Ishikawa (cell line): Measurements from ENCODE around the gene KLHDC9.

Experiments
- CEBPB ChIP-seq: IDR thresholded peaks from 2 replicates; pipeline ENCODE4 v1.6.1; 2012
- CREB1 ChIP-seq: IDR thresholded peaks from 2 replicates; pipeline ENCODE4 v1.6.1; 2012; ENCODE audit warnings: low read depth
- EGR1 ChIP-seq: IDR thresholded peaks from 2 replicates; pipeline ENCODE4 v1.6.1; 2012
- EP300 ChIP-seq: IDR thresholded peaks from 2 replicates; pipeline ENCODE4 v1.6.1; 2012; ENCODE audit warnings: borderline replicate concordance
- FOXM1 ChIP-seq: IDR thresholded peaks from 2 replicates; pipeline ENCODE4 v1.6.1; 2012; ENCODE audit warnings: low read depth, borderline replicate concordance
- MAX ChIP-seq: IDR thresholded peaks from 2 replicates; pipeline ENCODE4 v1.6.1; 2012
- NFIC ChIP-seq: IDR thresholded peaks from 2 replicates; pipeline ENCODE4 v1.6.1; 2012
- RAD21 ChIP-seq: IDR thresholded peaks from 2 replicates; pipeline ENCODE4 v1.6.1; 2012; ENCODE audit warnings: low read depth
- REST ChIP-seq: IDR thresholded peaks from 2 replicates; pipeline ENCODE4 v1.6.1; 2012; ENCODE audit warnings: low read depth, mild to moderate bottlenecking
- TAF1 ChIP-seq: IDR thresholded peaks from 2 replicates; pipeline ENCODE4 v1.6.1; 2012; ENCODE audit warnings: low read depth, mild to moderate bottlenecking
- TCF12 ChIP-seq: IDR thresholded peaks from 2 replicates; pipeline ENCODE4 v1.6.1; 2012; ENCODE audit warnings: low read depth
- TEAD4 ChIP-seq: IDR thresholded peaks from 2 replicates; pipeline ENCODE4 v1.6.1; 2012
- USF1 ChIP-seq: IDR thresholded peaks from 2 replicates; pipeline ENCODE4 v1.6.1; 2012
- YY1 ChIP-seq: IDR thresholded peaks from 2 replicates; pipeline ENCODE4 v1.6.1; 2012; ENCODE audit warnings: low read depth
- ZBTB7A ChIP-seq: IDR thresholded peaks from 2 replicates; pipeline ENCODE4 v1.6.1; 2012; ENCODE audit warnings: low read depth

Gene KLHDC9

GRCh38 chr1:161131523-161132409 lies 33.6 kb downstream of the KLHDC9 start:
- TF ChIP-seq REST (no peak), RAD21 (no peak), CREB1 (no peak), ZBTB7A (peak; percentile 84; the same call in 1 of the 2 replicates)

GRCh38 chr1:161132410-161133219 lies 34.5 kb downstream of the KLHDC9 start, which contains the start of gene DEDD:
DEDD (minus strand) TSS chr1:161132667; CDS start chr1:161124462, 8,205 bp downstream.
- TF ChIP-seq EP300 (peak; percentile 41; the same call in 1 of the 2 replicates), NFIC (0 out of 2 replicates have a peak, but pooled peaks have one; percentile 11), FOXM1 (no peak), TCF12 (0 out of 2 replicates have a peak, but pooled peaks have one; percentile 39), TAF1 (peak; percentile 65; the same call in 1 of the 2 replicates), YY1 (peak; percentile 99), MAX (peak; percentile 66), REST (no peak), EGR1 (peak; percentile 86; the same call in 1 of the 2 replicates)

- TF ChIP-seq CEBPB: no peak
- no peak for TF ChIP-seq ZBTB7A
- TF ChIP-seq TEAD4: no peak
- TF ChIP-seq FOXM1: no peak
- TF ChIP-seq EP300: no peak
- no peak for TF ChIP-seq TAF1
- no peak for TF ChIP-seq MAX
- TF ChIP-seq EGR1: no peak
- no peak for TF ChIP-seq REST
- TF ChIP-seq NFIC: no peak
- TF ChIP-seq RAD21: no peak
- no peak for TF ChIP-seq TCF12
- no peak for TF ChIP-seq YY1
- no peak for TF ChIP-seq USF1
- no peak for TF ChIP-seq CREB1
Measured at GRCh38 chr1:161133220-161133740, 35.1 kb downstream of the KLHDC9 start.

- no peak for TF ChIP-seq MAX
- TF ChIP-seq TEAD4: no peak
- no peak for TF ChIP-seq TCF12
- no peak for TF ChIP-seq YY1
- TF ChIP-seq EP300: no peak
- no peak for TF ChIP-seq ZBTB7A
- no peak for TF ChIP-seq EGR1
- no peak for TF ChIP-seq NFIC
- TF ChIP-seq RAD21: no peak
- no peak for TF ChIP-seq REST
- TF ChIP-seq USF1: no peak
- no peak for TF ChIP-seq CEBPB
- no peak for TF ChIP-seq TAF1
- TF ChIP-seq FOXM1: no peak
- no peak for TF ChIP-seq CREB1
Measured at GRCh38 chr1:161137881-161138280, 39.7 kb downstream of the KLHDC9 start.
